GM21529 (cell line): ENCODE measurements around the gene GPR107.

Experiments
- ATAC-seq: cut with Tn5 transposase; IDR thresholded peaks from one replicate; pipeline ENCODE4 v1.9.1; 2021; ENCODE audit not compliant: unreplicated experiment

GPR107 gene

DNA sequence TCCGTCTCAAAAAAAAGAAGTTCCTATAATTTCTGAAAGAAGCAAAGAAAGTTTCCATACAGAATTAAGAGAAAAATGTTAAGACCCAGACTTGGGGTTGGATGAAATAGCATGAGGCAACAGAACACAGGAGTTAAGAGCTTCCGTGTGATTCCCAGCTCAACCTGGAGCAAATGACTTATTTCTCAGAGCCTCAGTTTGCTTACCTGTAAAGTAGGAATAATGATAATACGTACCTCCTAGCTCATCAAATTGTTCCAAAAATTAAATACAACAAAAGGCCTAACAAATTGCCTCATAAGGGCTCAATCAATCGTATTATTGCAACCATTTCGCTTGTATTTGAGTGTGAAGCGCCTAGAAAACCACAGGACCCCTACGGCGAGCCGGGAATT is 600 bp upstream of the GPR107 start:
- ATAC-seq = no peak

DNA sequence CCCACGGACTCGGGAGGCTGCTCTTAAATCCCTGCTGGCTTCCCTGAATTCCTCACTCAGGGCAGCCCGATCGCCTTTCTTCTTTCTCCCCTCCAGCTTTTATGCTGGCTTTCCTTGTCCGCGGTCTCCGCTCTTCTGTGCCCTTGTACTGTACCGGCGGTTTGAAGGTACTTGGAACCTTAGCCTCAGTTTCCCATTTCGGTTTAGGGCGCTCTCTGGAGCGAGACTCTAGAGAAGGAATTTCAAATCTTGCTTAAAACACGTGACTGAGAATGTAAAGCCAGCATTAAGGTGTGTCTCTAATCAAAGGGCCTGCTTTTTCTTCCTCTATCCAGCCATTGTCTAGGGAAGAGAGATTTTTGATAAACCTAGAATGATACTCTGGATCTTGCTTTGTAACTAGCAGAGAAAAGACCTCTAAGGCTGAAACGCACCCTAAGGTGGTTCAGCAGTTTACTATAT is 650 bp downstream of the GPR107 start:
- no peak for ATAC-seq

DNA sequence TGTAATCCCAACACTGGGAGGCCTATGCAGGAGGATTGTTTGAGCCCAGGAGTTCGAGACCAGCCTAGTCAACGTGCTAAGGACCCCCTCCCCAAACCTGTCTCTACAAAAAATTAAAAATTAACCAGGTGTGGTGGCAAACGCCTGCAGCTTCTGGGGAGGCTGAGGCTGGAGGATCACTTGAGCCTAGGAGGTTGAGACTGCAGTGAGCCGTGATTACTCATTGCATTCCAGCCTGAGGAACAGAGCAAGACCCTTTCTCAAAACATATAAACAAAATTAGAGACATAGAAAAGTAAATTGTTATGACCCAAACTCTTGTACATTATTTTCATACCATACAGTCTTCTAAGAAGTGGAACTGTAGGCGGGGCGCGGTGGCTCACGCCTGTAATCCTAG is 1.1 kb downstream of the GPR107 start:
- ATAC-seq = no peak

DNA sequence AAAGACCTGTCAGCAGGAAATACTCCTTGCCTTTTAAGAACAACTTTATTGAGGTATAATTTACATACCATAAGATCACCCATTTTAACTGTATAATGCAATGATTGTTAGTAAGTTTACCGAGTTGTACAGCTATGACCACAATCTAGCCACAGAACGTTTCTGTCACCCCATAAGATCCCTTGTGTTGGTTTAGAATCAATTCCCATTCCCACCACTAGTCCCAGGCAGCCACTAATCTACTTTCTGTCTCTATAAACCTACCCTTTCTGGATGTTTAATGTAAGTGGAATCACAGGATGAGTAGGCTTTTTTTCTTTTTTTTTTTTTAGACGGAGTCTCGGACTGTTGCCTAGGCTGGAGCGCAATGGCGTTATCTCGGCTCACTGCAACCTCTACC is 4.4 kb downstream of the GPR107 start:
- ATAC-seq = no peak

DNA sequence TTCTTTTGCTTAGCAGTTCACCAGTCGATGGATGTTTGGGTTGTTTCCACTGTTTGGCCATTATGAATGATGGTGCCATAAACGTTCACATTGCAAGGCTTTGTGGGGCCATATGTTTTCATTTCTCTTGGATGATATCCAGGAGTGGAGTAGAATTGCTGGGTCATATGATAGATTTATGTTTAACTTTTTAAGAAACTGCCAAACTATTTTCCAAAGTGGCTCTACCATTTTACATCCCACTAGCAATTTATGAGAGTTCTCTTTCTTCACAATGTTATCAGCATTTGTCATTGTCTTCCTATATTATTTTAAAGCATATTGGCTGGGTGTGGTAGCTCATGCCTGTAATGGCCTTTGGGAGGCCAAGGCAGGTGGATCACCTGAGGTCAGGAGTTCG is 5.2 kb downstream of the GPR107 start:
- no peak for ATAC-seq

DNA sequence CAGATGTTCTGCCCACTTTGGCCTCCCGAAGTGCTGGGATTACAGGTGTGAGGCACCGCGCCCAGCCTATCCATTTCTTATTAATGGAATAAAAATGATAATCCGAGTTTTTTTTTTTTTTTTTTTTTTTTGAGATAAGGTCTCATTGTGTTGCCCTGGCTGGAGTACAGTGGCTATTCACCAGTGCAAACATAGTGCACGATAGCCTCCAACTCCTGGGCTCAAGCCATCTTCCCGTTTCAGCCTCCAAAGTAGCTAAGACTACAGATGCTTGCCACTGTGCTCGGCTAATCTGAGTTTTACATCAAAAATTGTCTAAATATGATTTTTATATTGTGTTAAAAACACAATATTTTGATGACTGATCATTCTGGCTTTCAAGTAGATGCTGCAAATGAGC is 6.6 kb downstream of the GPR107 start:
- ATAC-seq = no peak

DNA sequence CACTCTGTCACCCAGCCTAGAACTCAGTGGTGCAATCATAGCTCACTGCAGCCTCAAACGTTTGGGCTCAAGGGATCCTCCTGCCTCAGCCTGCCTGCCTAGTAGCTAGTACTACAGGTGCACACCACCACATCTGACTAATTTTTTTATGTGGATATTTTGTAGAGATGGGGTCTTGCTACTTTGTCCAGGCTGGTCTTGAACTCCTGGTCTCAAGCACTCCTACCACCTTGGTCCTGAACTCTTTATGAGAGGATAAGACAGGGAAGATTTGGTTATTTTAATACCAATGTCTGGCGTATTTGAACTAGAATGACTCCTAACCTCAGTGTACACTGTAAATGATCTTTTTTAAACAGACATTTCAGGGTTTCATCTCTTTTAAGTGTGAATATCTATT is 9.0 kb downstream of the GPR107 start:
- no peak for ATAC-seq

DNA sequence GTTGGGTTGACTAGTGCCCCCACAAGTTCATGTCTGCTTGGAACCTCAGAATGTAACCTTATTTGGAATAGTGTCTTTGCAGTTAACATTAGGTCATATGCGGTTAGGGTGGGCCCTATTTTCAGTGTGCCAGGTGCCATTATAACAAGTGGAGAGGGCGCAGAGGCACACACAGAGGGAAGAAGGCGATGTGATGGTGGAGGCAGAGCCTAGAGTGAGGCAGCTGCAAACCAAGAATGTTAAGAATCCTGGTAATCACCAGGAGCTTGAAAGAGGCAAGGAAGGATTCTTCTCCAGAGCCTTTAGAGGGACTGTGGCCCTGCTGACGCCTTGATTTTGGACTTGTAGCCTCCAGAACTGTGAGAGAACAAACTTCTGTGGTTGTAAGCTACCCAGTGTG is 10.9 kb downstream of the GPR107 start:
- ATAC-seq = no peak

DNA sequence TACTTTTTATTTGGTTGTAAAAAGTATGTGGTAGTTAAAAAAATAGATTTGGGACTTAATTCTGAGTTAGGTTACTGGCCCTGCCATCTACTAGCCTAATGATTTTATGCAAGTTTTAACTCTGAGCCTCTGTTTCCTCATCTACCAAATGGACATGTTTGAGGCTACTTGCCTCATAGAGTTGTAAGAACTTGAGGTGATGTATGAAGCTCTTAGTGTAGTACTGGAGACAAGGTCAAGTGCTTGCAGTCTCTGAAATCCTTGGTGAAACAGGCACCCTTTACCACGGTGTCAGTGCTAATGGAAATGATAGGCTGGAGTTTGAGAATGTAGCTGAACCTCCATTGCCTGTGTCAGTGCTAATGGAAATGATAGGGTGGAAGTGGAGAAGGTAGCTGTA is 15.3 kb downstream of the GPR107 start:
- no peak for ATAC-seq

DNA sequence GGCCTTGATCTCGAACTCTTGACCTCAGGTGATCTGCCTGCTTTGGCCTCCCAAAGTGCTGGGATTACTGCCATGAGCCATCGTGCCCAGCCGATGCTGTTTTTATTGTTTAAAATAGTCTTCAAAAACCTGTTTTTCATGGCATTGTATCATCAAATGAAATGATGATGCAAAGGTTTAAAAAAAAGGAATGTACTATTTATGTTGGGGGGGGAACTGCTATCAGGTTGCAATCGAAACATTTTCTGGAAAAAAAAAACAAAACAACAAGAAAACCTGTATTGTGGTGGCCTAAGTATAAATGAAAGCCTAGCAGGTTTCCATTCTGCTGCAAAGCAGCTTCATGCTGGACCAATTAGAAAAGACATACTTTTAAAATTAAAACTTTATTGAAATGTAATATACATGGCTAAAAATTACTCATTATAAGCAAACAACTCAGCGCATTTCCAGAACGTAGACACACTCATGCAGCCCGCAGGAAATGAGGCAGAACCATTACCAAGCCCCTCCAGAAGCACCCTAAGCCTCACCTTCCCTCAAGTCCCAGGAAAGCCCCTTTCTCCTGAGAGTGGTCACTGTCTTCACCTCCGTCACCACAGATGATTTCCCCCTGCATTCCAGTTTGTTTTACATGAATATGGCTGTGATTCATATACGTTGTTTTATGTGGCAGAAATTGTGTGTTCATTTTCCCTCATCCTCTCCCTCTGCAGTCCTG is 19.0 kb downstream of the GPR107 start:
- no peak for ATAC-seq

DNA sequence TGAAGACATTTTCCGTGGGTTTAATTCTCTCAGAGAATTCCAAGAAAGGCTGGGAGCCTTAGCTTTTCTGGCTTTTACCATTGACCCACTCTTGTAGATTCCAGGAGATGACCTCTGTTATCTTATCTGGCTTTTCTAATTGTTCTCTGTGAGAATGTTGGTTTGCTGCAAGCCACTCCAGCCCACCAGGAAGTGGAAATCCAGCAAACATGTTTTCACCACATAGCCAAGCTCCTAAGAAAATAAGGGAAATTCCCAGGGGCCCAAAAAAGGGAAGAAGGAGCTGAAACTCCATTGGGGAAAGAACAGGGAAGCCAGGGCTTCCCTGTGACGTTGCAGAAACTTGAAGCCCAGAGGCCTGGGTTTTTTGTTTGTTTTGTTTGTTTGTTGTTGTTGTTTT is 19.7 kb downstream of the GPR107 start:
- no peak for ATAC-seq

DNA sequence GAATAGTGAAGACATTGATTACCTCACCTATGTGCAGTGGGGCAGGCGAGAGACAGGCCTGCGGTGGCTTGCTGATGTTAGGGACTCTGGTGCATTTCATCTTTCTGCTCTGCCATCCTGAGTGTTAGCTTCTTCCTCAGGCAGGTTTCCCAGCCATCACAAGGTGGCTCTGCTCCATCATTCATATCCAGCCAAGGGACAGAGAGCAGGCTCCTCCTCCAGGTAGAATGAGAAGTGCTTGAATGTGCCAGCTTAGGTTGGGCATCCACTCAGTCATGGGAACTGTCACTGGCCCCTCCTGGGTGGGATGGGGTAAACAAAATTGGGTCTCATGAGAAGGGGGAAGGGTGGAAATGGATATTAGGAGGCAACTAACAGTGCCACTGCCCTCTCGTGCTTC is 24.8 kb downstream of the GPR107 start:
- ATAC-seq = no peak

DNA sequence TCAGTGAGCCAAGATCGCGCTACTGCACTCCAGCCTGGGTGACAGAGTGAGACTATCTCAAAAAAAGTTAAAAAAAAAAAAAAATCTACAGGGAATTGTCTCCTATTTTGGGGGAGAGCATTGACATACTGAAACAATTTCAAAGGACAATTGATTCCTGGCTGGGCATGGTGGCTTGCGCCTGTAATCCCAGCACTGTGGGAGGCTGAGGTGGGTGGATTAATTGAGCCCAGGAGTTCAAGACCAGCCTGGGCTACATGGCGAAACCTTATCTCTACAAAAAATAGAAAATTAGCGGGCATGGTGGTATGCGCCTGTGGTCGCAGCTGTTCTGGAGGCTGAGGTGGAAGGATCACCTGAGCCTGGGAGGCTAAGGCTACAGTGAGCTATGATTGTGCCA is 30.6 kb downstream of the GPR107 start:
- no peak for ATAC-seq

DNA sequence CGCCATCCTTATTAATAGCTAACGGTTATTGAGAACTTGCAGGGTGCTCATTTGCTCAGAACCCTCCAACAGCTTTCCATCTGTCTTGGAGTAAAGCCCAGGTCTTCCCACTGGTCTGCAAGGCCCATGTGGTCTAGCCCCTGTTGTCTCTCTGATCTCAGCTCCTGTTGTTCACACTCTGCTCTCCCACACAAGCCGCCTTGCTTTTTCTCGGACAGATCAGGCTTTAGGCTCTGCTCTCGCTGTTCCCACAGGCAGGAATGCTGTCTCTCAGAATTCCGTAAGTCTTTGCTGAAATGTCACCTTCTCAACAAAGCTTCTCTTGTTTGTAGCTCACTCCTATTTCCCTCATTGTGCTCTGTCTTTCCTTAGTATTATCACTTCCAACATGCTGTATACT is 34.3 kb downstream of the GPR107 start:
- no peak for ATAC-seq

DNA sequence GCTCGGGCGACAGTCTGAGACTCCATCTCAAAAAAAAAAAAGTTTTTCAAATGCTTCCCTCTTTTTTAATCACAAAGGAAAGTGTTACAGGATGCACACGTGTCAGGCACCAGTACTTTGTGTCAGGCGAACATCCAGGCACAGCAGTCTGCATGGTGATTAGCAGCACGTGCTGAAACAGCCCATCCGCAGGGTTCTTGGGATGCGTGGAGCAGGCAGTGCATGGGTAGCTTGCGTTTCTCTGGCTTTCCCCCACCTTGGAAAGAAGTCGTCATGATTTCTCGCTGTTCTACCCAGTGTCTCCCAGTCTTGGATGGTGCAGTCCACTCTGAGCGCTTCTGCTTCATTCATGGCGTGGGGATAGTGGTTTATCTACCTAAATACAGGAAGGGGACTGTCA is 35.4 kb downstream of the GPR107 start:
- no peak for ATAC-seq

DNA sequence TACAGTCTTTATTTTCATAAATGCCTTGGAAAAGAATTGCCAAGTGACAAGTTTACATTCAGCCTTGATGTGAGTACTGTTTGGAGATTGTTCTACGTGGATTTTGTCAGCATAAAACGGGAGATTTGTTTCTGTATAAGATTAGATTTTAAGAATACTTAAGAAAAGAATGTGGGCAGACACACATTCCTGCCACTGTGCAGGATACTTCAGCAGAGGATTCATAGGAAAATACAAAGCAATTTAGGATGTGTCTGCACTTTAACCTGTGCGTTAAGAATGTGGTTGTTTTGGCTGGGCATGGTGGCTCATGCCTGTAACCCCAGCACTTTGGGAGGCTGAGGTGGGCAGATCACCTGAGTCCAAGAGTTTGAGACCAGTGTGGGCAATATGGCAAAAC is 37.2 kb downstream of the GPR107 start:
- ATAC-seq = no peak

DNA sequence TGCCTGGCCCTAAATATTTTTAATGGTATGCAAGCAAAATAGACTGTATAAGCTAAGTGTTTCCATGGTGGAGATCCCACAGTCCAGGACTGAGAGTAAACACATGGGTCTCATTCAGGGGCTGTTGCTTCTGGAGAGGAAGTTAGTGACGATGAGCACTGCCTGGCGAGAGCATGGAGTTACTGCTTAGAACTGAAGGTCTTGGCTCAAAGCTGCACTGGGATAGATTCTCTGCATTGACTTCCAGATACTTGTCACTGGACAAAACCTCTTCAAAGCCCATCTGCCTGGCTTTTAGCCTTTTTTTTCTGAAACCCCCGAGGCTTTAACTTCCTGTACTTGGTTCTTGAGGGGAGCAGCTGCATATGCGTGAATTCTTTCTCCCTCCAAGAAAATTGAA is 39.2 kb downstream of the GPR107 start:
- ATAC-seq = no peak

DNA sequence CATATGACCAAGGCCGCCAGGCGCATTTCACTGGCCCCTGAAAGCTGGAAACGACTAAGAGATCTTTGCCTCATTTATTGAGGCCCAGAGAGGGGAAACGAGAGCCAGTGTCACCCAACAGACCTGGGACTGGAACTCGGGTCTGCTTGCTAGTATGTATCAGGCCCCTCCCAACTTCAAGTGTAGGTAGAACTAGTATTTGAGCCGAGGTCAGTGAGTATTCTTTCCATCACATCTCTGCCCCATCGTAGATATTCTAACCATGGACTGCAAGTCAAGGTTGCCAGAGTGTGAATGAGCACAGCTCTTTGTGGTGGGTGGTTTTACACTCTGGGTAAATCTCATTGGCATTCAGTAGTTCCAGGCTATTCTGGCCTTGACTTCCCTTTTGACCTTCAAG is 42.2 kb downstream of the GPR107 start:
- no peak for ATAC-seq

DNA sequence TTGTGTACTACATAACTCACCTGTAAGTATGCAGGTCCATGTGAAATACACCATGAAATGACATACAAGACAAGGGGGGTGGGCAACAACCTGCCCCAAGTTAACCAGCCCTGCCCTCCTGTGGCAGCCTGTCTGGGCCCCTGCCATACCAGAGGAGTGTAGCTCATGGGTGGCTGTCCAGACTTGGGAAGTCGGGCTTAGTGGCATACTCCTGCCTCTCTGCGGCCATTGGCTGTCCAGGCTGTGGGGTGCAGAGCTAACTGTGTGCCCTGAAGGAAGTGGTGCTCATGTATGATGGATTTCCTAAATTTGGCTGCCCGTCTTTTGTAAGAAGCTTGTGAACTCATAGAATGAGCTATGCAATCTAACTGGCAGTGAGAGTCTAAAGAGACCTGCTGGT is 47.0 kb downstream of the GPR107 start:
- no peak for ATAC-seq

DNA sequence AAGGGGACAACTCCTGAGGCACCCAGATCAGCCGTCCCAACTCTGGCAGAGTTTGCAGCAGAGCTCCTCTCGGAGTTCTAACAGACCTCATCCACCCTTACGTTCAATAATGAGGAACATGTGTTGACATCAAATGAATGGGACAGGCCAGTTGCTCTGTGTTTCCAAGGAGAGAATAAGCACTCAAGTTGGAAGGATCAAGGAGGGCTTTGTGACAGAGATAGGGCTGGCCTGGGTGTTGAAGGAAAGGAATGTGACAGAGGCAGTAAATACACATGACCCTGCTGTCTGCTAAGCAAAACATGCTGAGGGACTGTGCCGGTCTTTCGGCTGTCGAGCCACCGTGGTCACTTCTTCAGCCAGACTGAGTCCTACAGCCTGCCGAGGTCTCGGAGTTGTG is 48.2 kb downstream of the GPR107 start:
- ATAC-seq = no peak

DNA sequence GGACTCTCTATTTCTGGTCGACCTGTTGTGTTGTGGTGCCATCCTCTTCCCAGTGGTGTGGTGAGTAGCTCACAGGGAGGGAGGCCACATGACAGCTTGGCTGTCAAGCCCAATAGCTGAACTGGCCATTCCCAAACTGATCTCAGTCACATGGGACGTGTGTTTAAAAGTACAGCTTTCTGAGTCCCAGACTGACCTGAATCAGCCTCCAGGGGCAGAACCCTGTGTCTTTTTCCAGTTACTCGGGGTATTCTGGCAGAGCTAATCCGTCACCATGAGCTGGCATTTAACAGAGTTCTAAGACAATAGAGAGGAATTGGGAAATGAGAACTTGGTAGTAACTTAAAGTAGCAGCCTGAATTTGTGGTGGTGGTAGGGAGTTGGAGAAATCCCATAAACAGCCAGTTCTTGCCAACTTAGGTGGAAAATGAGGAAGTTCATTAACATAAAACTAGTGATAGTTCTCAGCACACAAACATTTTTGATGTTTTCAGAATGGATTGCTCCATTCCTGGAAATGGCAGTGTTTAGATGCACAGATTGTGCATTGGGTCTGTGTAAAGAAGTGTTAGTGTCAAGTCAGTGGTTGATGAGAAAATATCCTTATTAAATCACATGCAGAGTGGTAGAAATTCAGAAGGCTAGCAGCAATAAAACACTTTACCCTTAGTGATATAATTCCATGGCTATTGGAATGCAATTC is 50.9 kb downstream of the GPR107 start:
- no peak for ATAC-seq

DNA sequence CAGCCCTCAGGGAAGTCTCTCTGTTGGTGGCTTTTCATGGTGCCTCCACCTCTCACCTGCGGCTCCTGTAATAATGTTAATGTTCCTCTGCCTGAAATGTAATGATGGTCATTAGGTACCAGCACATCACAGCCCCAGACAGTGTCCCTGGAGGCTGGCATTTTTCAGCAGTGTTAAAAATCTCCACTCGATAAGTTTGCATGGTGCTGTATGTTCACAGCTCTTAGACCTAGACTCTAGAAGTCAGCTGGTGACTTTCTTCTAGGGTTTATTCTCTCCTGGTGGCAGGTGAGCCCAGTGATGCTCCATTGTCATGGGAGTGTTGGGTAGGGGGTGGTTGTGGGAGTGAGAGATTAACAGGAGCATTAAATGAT is 53.1 kb downstream of the GPR107 start:
- no peak for ATAC-seq
